ENCODE measurements around the gene BCL2L12.

Gene BCL2L12

DNA sequence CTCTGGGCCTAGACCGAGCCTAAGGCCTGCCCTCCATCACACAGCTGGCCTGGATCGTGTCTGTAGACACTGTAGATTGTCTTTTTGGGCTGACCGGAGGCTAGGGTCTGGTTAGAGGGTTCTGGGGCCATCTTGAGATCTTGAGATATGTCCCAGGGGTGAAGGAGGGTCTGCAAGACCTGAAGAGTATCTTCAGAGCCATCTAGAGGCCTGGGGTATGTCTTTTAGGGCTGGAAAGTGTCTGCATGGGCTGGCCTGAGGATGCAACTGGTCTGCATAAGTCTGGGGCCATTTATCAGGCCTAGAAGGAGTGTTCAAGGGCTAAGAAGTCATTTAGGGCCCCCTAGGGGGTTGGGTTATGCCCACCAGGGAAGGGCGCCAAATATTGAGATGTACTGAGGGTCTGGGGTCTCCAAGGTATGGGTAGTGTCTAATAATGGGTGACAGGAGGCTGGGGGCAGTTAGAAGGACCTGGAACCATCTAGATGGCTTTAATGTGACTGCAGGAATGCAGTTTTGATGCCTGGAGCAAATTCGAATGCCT lies 23.2 kb upstream of the BCL2L12 start:
- peak in 1 of 2 experiments; percentile 53 for DNase-seq

DNA sequence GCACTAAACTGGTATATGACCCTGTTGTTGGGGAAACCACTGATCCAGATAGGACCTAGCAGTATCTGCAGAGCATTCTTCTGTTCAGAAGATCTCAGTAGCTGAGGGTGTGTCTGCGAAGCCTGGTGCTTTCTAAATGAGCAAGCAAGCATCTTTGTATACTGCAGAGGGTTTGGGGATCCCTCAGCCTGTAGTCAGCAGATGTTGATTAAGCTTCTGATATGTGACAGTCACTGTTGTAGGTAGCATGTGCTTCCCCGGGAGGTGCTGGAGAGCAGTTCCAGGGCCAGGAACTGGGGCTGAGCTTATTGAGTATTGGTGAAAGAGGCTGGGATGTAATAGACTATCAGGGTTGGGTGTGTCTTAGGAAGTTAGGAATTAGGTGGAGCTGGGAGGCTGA lies 22.3 kb upstream of the BCL2L12 start:
- no peak for DNase-seq

GRCh38 chr19:49645592-49645991 lies 20.1 kb upstream of the BCL2L12 start:
- DNase-seq = no peak

DNA sequence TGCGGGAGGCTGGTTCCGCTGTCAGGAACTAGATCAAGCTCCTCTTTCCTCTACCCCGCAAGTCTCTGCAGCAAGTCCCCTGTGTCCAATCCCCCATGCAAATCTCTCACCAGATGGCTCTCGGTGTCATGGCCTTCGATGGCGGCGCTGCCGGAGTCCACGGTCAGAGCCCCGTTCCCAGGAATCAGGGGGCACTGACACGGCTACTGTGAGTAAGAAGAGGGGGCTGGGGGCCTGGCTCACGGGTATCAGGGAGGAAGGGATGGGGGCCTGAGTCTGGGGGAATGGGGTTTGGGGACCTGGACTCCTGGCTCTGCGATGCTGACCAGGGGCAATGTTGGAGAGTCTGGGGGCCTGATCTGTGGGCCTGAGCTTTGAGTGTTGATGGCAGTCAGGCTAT lies 19.7 kb upstream of the BCL2L12 start:
- DNase-seq = no peak

GRCh38 chr19:49646586-49646985 lies 19.1 kb upstream of the BCL2L12 start:
- DNase-seq = no peak

- no peak for DNase-seq
Measured at GRCh38 chr19:49651029-49651819, 14.5 kb upstream of the BCL2L12 start.

DNA sequence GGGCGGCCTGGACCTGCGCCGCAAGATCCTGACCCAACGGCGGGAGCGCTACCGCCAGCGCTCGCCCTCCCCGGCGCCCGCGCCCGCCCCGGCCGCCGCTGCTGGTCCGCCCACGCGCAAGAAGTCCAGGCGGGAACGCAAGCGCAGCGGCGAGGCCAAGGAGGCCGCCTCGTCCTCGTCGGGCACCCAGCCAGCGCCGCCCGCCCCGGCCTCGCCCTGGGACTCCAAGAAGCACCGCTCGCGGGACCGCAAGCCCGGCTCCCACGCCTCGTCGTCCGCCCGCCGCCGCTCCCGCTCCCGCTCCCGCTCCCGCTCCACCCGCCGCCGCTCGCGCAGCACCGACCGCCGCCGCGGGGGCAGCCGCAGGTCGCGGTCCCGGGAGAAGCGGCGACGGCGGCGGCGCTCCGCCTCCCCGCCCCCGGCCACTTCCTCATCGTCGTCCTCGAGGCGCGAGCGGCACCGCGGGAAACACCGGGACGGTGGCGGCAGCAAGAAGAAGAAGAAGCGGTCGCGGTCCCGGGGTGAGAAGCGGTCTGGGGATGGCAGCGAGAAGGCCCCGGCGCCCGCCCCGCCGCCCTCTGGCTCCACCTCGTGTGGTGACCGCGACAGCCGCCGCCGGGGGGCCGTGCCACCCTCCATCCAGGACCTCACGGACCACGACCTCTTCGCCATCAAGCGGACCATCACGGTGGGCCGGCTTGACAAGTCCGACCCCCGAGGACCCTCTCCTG lies 13.7 kb upstream of the BCL2L12 start:
- DNase-seq = no peak

- no peak for DNase-seq
Measured at GRCh38 chr19:49652551-49653465, 12.9 kb upstream of the BCL2L12 start.

GRCh38 chr19:49653466-49653806 lies 12.3 kb upstream of the BCL2L12 start:
- DNase-seq = no peak

DNA sequence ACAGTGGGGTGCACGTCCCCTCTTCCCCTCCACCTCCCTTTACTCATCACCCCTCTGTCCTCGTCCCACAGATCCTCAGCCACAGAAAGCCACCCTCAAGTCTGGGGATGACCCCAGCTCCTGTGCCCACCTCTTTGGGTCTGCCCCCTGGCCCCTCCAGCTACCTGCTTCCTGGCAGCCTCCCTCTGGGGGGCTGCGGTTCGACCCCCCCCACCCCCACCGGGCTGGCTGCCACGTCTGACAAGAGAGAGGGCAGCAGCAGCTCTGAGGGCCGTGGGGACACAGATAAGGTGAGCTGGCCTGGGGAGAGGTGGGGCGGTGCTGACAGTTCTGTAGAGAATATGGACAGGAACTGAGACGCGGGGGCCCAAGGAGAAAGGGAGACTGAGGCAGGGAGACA lies 11.2 kb upstream of the BCL2L12 start:
- DNase-seq = no peak

DNA sequence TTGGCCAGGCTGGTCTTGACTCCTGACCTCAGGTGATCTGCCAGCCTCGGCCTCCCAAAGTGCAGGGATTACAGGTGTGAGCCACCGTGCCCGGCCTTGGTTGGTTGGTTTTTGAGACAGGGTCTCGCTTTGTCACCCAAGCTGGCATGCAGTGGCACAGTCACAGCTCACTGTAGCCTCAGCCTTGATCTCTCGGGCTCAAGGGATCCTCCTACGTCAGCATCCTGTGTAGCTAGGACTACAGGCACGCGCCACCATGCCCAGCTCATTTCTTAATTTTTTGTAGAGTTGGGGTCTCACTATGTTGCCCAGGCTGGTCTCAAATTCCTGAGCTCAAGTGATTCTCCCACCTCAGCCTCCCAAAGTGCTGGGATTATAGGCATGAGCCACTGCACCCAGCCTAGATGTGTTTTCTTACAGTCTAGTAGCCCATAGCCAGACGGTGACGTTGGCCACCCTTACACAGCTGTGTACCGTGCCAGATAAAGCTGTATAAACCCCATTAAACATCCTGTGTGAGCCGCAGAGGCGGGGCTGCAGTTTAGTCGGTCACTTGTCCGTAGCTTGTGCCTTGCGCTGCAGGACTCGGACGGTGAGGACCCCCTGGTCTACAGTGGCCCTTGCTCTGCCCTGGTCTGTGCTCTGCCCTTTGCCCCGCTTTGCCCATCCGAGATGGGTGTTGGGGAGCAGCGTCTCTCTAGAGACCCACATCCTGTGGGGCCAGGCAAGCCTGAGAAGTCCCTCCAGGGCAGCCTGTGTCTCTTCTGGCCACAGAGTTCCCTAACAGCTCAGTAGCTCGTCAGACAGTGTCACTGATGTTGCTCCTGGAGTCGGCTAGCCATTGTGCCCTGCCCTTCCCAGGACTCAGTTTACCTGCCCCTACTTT lies 9.9 kb upstream of the BCL2L12 start:
- no peak for DNase-seq

DNA sequence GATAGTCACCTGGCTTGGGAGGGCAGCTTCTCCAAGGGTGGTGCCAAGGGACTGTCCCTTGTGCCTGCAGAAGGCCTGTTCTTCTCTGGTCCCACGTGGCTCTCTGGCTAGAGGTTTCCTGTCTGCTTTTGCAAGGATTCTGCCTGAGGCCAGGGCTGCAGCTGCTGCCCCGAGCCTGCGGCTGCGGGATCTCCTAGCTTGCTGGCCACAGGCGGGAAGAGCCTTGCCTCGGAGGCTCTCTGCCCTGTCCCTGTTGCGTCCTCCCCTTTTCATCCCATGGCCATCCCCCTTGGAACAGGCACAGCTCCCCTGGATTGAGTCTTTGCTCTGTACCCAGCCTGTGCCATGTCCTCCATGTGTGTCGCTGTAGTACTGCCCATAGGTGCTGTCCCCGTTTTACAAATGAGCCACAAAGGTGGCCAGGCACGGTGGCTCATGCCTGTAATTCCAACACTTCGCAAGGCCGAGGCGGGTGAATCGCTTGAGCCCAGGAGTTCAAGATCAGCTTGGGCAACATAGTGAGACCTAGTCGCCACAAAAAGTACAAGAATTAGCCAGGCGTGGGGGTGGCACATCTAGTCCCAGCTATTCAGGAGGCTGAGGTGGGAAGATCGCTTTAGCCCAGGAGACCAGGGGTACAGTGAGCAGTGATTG lies 9.2 kb upstream of the BCL2L12 start:
- DNase-seq = no peak

GRCh38 chr19:49657493-49658138 lies 8.1 kb upstream of the BCL2L12 start:
- DNase-seq = no peak

GRCh38 chr19:49658139-49658517 lies 7.6 kb upstream of the BCL2L12 start:
- no peak for DNase-seq

- DNase-seq = no peak
Measured at GRCh38 chr19:49658566-49659442, 6.9 kb upstream of the BCL2L12 start.

DNA sequence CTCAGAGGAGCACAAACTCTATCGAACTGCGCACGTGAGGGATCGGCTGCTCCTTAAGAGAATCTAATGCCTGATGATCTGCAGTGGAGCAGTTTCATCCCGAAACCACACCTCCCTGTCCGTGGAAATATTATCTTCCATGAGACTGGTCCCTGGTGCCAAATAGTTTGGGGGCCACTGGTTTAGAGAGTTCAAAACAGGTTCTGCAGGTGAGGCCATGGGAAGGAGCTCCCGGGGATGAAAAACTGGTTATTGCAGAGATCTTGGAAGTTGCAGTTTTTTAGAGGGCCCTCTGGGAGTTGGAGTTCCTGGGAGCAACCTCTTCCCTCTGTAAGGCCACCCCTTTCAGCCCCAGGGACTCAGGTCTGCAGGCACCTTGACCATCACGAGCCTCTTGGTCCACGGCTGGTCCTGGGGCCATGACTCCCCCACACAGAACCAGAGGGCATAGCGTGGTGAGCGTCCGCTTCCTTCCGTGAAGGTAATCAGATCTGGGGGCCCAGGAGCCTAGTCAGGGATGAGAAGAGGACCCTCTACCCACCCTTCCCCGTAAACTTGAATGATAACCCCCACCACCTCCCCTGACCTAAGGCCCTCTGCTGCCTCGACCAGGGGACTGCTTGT lies 5.3 kb upstream of the BCL2L12 start:
- DNase-seq = no peak

GRCh38 chr19:49662011-49662410 lies 3.7 kb upstream of the BCL2L12 start:
- DNase-seq = no peak

GRCh38 chr19:49663224-49663623 lies 2.5 kb upstream of the BCL2L12 start:
- no peak for DNase-seq

All from NCI-H524 (cell line).